Stimulated activated naive CD4-positive, alpha-beta T cell (primary cell): ENCODE results near the gene GPR183.
"Not testable (repeated sequence)": the region's sequence is repeated elsewhere in the genome, so short reads cannot be mapped to it uniquely, and the experiment has no call there.

Experiments used
- DNase-seq, 6 experiments: peaks; one replicate each; lab custom pipeline; 2025; lab: John Stamatoyannopoulos, UW

The GPR183 gene

DNA sequence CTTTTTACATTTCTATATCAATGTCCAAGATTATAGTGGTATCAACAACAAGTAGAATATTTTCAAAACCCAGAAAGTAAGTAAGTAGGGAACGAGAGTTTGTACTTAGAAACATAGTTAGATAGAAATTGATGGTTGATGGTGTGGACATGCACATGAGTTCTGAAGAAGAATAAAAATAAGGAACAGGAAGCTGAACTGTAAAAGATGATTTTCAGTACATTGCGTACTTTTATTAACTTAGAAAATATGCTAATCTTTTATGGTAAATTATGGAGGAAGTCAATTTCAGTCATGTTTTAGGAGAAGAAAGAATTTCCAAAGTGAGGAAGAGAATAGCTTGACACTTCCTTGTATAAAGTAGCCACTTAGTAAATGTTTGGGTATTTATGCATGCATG lies 36.7 kb downstream of the GPR183 start:
- DNase-seq, result no peak

DNA sequence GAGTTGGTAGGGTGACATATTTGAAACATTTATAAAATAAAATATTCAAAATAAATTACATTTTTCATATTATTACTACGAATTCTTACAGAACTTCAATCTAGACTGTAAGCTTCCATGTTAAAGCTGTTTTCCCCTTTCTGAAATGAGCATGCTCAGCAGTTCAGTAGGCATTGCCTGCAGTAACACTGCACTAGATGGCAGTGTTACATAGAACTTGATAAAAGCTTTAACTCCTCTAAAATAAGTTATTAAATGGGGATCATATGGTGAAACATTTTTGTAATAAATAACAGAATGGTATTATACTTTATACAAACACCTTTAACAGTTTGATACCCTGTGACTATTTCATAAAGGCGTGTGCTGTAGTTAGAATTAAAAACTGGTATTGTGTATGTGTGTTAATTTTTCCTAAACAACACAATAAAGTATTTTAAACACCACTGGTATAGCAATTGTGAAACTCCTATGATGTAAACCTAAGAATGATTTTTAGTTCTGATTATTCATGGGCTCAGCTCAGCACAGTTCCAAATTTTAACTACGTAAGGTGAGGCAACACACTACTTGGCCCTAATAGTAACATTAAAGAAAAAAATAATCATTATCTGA lies 37.5 kb downstream of the GPR183 start:
- peak in 5 of 6 experiments; percentile 17 to 67 (median 36) for DNase-seq

DNA sequence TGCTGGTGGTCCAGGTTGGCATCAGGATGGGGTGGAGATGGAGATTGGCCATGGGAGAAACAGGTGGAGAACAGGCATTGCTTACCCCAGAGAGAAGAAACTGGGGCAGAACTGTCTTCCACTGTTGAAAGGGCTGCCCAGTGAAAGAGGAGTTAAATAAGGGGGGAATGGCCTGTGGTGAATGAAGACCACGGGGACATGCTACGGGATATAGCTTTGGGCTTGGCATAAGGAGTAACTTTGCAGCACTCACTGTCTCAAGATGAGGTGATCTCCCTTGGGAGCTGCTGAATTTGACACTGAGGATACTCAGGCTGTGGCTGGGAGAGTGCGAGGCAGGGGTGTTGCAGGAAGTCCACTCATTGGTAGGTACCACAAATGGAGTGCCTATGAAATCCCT lies 38.4 kb downstream of the GPR183 start:
- DNase-seq, result no peak

- DNase-seq, result no peak
These were observed 39.3 kb downstream of the GPR183 start for GRCh38 chr13:99267927-99268326.

GRCh38 chr13:99266827-99267226 lies 40.4 kb downstream of the GPR183 start:
- no peak for DNase-seq

- peak in 4 of 6 experiments; percentile 12 to 72 (median 52) for DNase-seq
These were observed 41.3 kb downstream of the GPR183 start for GRCh38 chr13:99265821-99266426.

- DNase-seq, result no peak
These were observed 41.9 kb downstream of the GPR183 start for GRCh38 chr13:99265162-99265800.

DNA sequence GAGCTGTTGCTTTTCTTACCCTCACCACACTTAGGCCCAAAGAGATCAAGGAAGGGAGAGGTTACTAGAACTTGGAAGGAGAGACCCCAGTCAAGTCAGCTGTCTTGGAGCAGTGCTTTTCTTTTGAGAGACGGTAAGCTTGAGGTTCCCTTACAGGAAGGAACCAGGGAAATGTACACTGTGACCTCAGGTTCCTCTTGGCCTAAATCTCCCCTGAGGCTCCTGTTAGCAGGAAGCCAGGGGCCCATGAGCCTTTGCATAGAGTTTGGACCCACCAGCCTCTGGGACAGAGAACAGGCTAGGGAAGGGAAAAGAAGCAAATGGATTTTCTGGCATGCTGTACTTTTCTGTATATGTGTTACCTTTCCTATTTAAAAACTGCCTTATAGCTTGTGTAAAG lies 43.1 kb downstream of the GPR183 start:
- no peak for DNase-seq

DNA sequence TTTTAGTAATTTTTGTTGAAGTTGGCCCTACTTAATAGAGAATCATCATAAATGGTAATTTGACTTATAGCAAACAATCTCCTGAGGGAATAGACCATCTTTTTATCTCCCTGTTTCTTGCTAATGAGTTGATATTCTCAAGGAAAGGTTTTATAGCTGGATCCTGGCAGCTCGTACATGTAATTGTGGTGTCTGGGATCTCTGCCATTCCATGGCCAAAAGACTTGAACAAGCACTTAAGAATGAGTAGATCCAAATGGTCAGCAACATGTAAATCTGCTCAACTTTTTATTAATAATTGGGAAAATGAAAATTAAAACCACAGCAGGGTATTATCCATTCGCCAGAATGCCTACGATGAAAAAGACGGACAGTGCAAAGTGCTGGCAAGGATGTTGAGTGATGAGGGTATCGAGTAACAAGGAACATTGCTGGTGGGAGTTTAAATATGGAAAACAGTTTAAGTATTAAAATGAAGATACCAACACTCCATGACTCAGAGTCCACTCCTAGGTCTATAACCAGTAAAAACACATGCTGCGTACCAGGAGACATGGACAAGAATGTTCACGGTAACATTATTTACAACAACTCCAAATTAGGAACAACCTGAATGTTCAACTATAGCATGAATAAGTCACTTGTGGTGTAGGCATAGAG lies 43.9 kb downstream of the GPR183 start:
- DNase-seq, result no peak

- no peak for DNase-seq
These were observed 46.1 kb downstream of the GPR183 start for GRCh38 chr13:99261059-99261458.

DNA sequence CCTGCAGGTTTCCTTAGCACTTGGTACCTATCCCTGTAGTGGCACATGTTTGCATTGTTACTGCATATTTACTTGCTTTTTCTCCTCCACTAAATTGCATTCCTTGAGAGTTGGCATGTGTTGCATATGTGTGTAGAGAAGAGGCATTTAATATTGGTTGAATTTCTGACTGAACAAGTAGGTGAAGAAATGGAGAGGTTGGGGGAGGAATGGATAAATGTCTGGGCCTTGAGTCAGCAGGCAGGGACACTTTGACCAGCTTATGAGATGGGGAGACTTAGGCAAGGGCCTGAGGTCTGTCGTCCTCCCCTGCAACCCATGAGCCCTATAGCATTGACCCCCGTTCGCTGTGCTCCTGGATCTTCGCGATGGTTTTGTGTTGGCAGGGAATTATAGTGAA lies 47.0 kb downstream of the GPR183 start:
- DNase-seq, result no peak

DNA sequence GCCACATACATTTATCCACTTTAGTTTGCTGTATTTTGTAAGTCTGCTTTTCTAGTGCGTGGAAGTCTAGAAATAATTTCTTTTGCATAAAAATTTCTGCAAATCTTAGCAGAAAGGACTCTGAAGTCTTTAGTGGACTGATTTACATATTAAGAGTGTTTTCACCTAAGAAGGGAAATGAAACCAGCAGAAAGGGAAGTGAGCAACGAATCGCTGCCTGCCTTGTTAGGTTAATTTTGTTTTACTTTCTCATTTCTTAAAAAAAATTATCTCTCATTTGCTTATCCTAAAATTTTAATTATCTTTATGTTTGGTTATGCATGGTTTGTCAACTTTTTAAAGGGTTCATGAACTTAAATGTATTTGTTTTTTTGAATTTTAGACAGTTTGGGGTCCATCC lies 48.3 kb downstream of the GPR183 start:
- DNase-seq, result peak in 3 of 6 experiments; percentile 26 to 61 (median 51)

- peak in 5 of 6 experiments; percentile 13 to 75 (median 72) for DNase-seq
These were observed 48.9 kb downstream of the GPR183 start, which contains the start of gene GPR18 for GRCh38 chr13:99258210-99258860. Gene GPR18 (minus strand): TSS chr13:99258379. CDS start chr13:99255872, 2,507 bp downstream.

- DNase-seq, result no peak
These were observed 49.9 kb downstream of the GPR183 start for GRCh38 chr13:99257291-99257690.

- peak in 1 of 6 experiments; percentile 18 for DNase-seq
These were observed 50.5 kb downstream of the GPR183 start for GRCh38 chr13:99256709-99257108.

DNA sequence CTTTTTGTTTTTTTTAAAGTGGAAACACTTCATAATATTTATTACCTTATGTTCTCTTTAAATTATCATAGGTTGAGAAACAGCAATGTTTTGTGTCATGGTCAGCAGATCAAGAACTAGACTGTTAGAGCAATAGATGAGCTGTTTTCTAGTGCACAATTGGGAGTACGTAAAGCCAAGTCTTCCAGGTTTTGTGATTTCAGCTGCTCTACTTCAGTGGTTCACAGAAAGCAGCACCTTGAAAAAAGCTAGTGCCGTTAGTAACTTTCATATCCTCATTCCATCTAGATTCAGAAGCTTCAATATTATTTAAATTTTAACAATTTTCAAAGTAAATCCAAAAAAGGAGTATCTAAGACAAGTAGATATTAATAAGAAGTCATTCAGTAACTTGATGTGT lies 50.9 kb downstream of the GPR183 start:
- no peak for DNase-seq

- no peak for DNase-seq
These were observed 51.9 kb downstream of the GPR183 start for GRCh38 chr13:99255271-99255670.

- no peak for DNase-seq
These were observed 52.4 kb downstream of the GPR183 start for GRCh38 chr13:99254830-99255229.

GRCh38 chr13:99251921-99252320 lies 55.3 kb downstream of the GPR183 start:
- no peak for DNase-seq

GRCh38 chr13:99250982-99251825 lies 56.0 kb downstream of the GPR183 start:
- no peak for DNase-seq

DNA sequence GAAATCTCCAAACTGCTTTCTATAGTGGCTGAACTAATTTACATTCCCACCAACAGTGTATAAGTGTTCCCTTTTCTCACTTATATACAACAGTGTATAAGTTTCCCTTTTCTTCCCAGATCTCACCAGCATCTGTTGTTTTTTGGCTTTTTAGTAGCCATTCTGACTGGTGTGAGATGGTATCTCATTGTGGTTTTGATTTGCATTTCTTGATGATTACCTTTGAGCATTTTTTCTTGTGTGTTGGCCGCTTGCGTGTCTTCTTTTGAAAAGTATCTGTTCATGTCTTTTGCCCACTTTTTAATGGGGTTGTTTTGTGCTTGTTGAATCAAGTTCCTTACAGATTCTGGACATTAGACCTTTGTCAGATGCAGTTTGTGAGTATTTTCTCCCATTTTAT lies 57.6 kb downstream of the GPR183 start:
- DNase-seq, result not testable (repeated sequence)
